ENCODE results near the gene TKTL1.
"Not testable (repeated sequence)": the region's sequence is repeated elsewhere in the genome, so short reads cannot be mapped to it uniquely, and the experiment has no call there.

TKTL1 gene

DNA sequence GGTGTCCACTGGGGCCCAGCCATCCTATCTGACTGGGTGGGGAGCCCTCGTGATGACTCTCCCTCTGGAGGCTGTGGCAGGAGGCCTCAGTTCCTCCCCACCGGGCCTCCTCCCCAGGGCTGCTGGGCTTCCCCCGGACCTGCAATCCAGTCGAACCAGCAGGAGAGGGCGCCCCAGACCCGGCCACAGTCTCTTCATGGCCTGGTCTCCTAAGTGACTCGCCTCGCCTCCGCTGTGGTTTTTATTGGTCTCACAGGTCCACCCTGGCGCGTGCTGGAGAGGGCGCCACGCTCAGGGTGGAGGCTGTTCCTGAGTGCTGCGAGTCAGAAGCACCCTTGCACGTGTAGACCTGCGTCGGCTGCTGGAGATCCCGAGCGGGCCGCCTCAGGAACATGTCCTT, 48.0 kb downstream of the TKTL1 start:
- DNase-seq, result not testable (repeated sequence)

GRCh38 chrX:154348114-154348531, 52.5 kb downstream of the TKTL1 start:
- DNase-seq, result peak; percentile 4

GRCh38 chrX:154348646-154349358, 53.2 kb downstream of the TKTL1 start:
- DNase-seq, result peak; percentile 5

DNA sequence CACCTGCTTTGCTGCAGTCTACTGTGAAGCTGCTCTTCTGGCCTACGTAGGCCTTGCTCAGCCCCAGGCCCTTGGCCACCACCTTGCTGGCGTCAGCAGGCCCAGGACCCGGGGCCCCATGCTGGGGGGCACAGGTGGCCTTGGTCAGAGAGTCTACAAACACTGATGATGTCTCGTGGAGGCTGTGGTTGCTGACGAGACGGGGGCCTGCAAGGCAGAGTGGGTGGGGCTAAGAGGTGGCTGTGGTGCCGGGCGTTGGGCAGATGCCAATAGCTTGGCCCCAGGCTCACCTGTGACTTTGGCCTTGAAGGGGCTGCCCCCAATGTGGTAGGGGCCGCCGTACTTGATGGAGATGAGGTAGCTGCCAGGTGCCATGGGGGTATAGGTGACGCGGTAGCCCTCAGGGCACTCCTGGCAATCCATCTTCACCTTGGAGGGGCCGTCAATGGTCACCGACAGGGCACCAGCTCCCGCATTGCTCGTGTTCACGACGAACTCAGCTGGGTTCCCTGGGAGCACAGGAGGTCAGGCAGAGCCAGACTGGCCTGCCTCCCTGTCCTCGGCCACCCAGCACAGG, 53.9 kb downstream of the TKTL1 start:
- DNase-seq, result peak; percentile 10

GRCh38 chrX:154349979-154350378, 54.4 kb downstream of the TKTL1 start:
- DNase-seq, result peak; percentile 6

DNA sequence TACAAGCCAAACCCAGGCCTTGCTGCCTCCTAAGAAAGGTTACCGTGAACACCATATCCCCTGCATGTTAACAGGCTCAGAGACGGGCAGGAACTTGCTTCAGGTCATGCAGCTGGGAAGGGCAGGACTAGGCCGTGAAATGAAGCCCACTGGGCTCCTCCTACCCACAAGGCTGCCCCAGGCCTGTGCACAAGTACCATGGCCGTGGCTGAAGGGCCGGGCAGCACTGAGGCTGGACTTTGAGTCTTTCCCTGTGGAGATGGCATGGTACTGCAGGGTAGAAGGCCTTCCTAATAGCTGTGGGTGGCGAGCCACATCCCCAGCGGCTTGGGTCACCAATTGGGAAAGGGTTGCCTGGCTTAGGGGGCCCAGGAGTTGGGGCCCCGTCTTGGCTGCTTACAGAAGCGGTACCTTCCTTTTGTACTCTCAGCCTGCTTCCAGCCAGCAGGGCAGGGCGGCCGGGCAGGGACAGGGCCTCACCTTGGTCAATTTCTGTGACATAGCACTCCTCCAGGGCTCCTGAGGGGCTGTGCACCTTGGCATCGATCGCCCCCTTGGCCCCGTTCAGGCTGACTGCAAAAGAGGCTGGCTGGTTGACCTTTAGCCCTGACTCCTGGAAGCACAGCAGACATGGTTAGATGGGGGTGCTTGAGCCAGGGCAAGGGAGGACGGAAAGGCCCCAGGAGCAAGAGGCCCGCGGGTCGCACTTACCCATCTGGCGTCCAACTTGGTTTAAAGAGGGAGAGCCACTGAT, 55.0 kb downstream of the TKTL1 start:
- no peak for DNase-seq

DNA sequence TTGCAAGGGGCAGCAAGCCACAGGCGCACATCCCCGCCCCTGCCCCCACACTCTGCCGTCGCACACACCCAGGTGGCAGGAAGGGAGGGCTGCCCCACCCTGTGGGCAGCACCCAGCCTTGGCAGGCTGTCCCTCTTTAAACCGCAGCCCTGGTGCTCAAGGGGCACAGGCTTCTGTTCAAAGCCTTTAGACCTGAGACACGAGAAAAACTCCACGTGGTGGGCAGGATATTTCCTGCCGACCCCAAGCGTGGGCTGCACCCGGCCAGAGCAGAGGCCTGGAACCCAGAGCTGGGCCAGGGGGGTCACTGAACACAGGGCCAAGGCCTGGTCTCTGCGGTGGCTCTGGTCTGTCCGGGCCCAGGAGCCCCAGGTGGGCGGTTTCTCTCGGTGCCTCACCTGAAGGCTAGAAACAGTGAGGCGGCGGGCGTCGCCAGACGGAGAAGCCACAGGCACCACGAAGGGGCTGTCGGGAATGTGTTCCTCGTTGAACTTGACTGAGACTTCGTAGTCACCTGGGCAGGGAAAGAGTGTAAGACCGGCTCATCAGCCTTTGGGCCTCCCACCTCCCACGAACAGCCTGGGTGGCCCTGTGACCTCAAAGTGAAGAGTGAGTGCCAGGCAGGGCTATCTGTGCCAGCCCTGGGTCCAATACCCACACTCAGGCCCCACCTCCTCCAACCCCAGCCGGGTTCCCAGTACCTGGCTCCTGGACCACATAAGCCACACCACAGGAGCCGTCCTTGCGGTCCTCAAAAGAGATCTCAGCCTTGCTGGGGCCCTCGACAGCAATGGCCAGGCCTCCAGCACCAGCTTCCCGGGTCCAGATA, 55.8 kb downstream of the TKTL1 start:
- DNase-seq, result peak; percentile 59

DNA sequence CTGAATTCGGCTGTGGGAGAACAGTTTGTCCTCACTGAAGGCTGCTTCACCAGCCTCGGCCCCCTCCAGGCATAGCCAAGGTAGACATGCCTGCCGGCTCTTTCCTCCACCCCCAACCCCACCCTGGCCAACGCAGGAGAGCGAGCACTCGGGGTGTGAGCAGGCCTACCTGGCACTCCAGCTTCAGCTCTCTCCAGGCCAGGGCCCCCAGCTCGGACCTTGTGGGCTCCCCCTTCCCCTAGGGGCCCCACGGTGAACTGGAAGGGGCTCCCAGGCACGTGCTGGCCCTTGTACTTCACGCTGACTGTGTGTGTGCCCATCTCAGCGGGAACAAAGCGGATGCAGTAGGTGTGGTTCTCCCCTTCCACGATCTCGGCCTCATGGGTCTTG, 56.4 kb downstream of the TKTL1 start:
- DNase-seq, result no peak

DNA sequence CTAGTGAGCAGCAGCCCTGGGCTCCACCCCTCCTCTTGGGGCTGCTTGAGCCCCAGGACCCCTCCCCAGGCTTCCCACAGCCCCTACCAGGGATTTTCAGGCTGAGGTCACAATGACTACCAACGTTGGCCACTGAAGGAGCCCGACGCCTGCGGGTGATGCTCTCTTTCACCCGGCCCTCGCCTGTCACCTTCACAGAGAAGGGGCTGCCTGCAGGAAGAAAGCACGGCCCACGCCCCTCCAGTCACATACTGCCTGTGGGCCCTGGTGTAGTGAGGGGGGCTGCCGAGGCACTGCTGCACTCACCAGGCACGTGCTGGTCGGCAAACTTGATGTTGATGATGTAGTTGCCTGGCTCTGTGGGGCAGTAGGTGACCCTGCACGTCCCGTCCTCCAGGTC, 56.9 kb downstream of the TKTL1 start:
- no peak for DNase-seq

DNA sequence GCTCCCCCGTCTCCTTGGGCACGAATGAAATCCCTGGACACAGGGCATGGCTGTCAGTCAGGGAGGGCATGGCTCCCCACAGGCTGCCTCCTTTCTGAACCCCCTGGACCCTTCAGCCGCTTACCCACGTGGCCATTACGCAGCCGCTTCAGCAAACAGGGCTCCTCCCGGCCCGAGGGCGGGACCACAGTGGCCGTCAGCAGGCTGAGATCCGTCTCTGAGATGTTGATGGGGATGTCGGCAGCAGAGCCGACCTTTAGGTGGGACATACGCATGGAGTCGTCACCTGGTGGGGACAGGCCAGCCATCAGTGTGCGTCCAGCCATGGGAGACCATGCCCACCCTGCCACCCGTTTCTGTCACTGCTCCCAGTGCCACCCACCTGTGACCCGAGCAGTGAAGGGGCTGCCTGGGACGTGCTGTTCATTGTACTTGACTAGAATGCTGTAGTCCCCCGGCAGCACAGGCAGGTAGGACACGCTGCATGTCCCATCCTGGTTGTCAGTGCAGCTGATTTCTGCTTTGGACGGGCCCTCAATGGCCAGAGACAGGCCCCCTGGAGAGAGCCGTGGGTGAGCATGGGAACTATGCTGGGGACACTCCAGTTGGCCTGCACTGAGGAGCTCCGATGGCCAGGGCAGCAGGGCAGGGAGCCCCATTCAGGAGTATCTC, 57.7 kb downstream of the TKTL1 start:
- no peak for DNase-seq

DNA sequence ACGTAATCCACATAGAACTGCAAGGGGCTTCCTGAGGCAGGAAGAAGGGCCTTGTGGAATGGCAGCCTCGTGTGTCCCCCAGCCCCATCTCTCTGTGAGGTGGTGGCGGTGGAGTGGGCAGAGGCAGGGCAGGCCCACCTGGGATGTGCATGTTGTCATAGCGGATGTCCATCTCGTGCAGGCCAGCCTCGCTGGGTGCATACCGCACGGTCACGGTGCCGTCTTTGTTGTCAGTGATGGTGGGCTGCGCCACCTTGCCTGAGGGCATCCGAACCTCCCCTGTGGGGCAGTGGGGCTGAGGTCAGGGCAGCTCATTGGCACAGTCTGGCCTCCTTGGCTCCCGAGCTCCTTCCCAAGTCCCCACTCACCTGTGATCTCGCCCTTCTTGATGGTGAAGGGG, 58.4 kb downstream of the TKTL1 start:
- peak; percentile 5 for DNase-seq

GRCh38 chrX:154354516-154354915, 58.9 kb downstream of the TKTL1 start:
- no peak for DNase-seq

DNA sequence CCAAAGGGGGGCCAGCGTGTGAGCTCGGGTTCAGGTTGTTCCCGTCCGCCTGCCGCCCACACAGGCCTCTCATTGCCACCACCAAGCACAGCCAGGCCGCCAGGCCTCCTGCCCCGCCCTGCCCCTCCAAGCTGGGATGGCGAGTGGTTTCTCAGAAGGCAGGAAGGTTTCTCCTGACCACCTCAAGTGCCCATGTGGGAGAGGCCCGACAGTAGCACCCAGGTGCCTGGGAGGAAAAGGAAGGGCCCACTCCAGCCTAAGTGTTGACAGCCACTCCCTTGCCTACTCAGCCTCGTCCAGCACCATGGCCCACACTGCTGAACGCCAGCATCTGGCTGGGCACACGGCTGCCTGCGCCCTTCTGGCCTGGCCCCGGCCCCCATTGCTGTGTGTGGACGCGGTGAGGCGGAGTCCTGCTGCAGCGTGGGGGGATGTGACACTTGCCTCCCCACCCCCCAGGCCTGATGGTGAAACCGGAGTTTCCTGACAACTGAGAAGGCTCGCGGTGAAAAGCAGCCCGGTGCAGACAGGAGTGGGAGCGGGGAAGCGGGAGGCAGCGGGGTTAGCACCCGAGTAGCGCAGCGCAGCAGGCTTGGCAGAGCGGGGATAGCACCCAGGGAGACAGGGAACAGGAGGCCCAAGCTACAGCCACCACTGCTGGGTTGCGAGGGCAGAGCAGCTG, 59.6 kb downstream of the TKTL1 start:
- DNase-seq, result no peak

GRCh38 chrX:154355776-154356140, 60.2 kb downstream of the TKTL1 start:
- DNase-seq, result no peak

- no peak for DNase-seq
Observed at GRCh38 chrX:154356596-154356995, 61.0 kb downstream of the TKTL1 start.

GRCh38 chrX:154357205-154357604, 61.6 kb downstream of the TKTL1 start:
- no peak for DNase-seq

- no peak for DNase-seq
Observed at GRCh38 chrX:154358011-154358410, 62.4 kb downstream of the TKTL1 start.

DNA sequence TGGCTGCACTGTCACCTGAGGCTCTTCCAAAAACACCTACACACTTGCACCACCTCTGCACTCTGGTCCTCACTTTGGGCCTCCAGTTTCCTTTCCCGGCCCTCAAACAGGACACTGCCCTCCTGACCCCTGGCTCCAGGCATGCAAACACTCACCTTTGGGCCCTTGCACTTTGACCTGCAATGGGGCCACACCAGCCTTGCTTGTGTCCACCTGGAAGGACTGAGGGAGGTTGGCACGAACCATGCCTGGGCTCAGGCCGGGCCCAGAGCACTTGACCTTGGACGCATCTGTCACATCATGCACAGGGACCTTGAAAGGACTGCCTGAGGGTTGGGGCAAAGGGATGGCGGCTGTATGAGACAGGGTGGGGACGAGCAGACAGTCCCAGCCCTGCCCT, 63.2 kb downstream of the TKTL1 start:
- no peak for DNase-seq

DNA sequence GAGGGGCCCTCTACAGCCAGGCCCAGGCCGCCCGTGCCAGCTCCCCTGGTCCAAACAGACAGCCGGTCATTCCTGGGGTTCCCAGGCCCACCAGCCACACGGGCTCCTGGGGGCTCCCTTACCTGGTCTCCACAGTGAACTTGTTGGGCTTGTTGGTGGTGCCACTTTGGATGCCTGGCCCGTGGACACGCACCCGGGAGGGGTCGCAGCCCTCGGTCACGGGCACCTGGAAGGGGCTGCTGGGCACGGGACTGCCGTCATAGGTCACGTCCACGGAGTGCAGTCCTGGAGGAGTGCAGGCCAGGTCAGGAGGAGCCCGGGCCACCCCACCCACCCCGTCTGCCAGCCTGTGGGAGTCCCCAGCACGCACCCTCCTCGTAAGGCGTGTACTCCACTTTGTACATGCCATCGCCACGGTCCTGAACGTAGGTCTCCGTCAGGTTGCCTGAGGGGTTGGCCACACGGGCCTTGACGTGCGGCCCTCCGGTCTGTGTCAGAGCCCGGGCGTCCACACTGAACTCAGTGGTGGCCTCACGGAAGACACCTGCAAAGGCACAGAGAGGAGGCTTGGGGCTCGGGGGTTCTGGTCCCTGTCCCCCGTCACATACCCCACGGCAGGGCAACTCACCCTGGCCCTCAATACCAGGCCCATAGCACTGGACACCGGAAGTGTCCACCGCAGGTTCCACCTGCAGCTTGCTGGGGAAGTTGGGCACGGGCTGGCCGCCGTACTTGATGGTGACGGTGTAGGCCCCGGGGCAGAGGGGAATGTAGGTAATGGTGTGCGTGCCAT, 64.0 kb downstream of the TKTL1 start:
- DNase-seq, result no peak

- DNase-seq, result no peak
Observed at GRCh38 chrX:154360155-154360713, 64.6 kb downstream of the TKTL1 start.

All from CD4-positive, alpha-beta T cell treated with Interleukin-17A for 4 hours (primary cell).